Measurements from ENCODE around the gene RNPC3.
A peak's percentile ranks its signal among the peaks of the same experiment; 100 is the strongest.

Gene RNPC3

DNA sequence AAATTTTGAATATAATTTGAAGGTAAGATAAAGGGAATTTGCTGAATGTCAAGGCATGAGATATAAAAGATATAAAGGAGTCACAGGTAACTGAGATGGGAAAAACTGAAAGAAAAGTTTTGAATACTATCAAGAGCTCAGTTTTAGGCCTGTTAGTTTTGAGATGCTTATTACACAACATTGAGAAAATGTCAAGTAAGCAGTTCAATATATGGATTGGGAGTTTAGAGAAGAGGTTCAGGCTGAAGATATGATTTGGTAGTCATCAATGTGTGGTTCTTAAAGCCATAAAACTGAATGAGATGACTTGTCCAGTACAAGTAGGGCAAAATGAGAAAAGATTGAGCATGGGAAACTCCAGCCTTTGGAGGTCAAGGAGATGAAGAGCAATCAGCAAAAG lies 4.7 kb upstream of the RNPC3 start:
- H3K4me3 ChIP-seq (ENCODE audit: control insufficient read depth, low read depth, low read length), result no peak overlapping the region

DNA sequence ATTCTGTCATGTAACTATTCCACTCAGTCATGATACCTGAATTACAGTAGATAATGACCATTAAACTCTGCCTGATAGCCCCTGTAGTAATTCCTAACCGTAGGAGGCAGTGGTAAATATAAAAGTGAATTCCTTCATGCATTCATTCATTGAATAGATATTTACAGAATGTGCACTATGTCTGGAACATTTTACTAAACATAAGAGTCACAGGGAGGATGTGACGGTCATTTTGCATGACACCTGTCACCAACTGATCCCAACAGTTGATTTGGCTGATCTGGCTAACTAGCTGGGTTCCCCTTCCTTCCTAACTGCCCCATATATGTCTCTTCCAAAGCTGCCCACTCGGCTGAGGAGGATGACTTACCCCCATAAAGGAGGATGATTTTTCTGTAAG lies 2.2 kb upstream of the RNPC3 start:
- no peak for DNase-seq (ENCODE audit: low read depth)
- no peak overlapping the region for H3K4me3 ChIP-seq (ENCODE audit: control insufficient read depth, low read depth, low read length)
- no peak for TF ChIP-seq CTCF (IDR thresholded peaks at IDR 0.05; ENCODE audit: control insufficient read depth, insufficient read depth, low read depth, low read length, missing control alignments)

More for the DNA sequence above, 4.7 kb upstream of the RNPC3 start:
- no peak for TF ChIP-seq CTCF (IDR thresholded peaks at IDR 0.05; ENCODE audit: control insufficient read depth, insufficient read depth, low read depth, low read length, missing control alignments)
- no peak for DNase-seq (ENCODE audit: low read depth)

DNA sequence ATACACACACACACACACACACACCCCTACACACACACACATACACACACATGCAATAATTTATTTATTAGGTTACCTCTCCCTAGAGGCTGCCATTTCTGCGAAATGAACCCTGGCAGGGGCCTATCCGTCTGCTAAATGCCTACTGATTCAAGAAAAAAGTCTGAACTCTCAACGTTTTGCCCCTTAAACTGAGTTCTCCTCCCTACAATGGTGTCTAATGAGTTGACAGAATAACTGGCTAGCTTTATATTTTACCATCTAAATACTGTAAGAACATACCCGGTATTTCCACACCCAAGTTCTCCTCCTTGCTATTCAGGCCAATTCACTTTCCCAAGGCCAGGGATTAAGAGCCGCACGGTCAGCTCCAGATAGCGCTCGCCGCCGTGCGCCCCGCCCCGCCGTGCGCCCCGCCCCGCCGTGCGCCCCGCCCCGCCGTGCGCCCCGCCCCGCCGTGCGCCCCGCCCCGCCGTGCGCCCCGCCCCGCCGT lies 339 bp upstream of the RNPC3 start:
- no peak for DNase-seq (ENCODE audit: low read depth)
- TF ChIP-seq CTCF (IDR thresholded peaks at IDR 0.05; ENCODE audit: control insufficient read depth, insufficient read depth, low read depth, low read length, missing control alignments), result no peak

DNA sequence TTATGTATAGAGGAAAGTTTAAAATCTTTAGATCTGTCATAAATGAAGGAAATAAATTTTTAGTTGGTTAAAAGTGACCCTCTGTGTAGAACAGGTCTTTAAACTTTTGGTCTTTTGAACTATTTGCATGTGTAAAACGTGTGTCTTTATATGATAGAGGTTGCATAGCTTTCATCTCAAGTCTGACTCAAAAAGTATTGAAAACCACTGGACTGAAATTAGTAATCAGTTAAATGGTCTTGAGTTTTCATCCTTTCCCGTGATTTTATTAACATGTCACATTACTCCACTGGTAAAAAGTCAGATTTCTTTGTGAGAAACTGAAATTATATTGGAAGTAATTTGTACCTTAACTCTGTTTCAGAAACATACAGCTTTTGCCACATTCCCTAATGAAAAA lies 1.8 kb downstream of the RNPC3 start:
- TF ChIP-seq CTCF (IDR thresholded peaks at IDR 0.05; ENCODE audit: control insufficient read depth, insufficient read depth, low read depth, low read length, missing control alignments), result no peak
- DNase-seq (ENCODE audit: low read depth), result no peak
- H3K4me3 ChIP-seq (ENCODE audit: control insufficient read depth, low read depth, low read length), result no peak overlapping the region

More for the DNA sequence above, 339 bp upstream of the RNPC3 start:
- peak overlapping the region; percentile 28 for H3K4me3 ChIP-seq (ENCODE audit: control insufficient read depth, low read depth, low read length)

GRCh38 chr1:103529746-103530145 lies 4.2 kb downstream of the RNPC3 start:
- no peak for TF ChIP-seq CTCF (IDR thresholded peaks at IDR 0.05; ENCODE audit: control insufficient read depth, insufficient read depth, low read depth, low read length, missing control alignments)
- H3K4me3 ChIP-seq (ENCODE audit: control insufficient read depth, low read depth, low read length), result no peak overlapping the region
- no peak for DNase-seq (ENCODE audit: low read depth)

- no peak for DNase-seq (ENCODE audit: low read depth)
- H3K4me3 ChIP-seq (ENCODE audit: control insufficient read depth, low read depth, low read length), result no peak overlapping the region
- no peak for TF ChIP-seq CTCF (IDR thresholded peaks at IDR 0.05; ENCODE audit: control insufficient read depth, insufficient read depth, low read depth, low read length, missing control alignments)
These were observed 12.7 kb downstream of the RNPC3 start for GRCh38 chr1:103538226-103538625.

DNA sequence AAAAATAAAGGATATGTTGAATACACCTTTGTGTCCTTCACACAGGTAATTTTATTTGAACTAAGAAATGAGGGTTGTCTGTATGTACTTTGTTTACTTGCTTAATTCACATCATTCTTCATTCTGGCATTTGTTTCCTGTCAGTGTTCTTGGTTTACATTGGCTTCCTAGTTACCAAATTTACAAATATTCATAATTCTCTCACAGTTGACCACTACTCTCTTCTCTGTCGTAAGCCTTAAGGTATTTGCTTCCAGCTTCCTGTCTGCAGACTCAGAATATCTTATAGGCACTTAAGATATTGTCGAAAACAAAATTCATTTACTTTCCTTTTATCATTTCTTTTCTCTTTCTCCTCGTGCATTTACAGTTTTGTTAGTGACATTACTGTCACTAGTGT lies 15.9 kb downstream of the RNPC3 start:
- no peak for TF ChIP-seq CTCF (IDR thresholded peaks at IDR 0.05; ENCODE audit: control insufficient read depth, insufficient read depth, low read depth, low read length, missing control alignments)
- H3K4me3 ChIP-seq (ENCODE audit: control insufficient read depth, low read depth, low read length), result no peak overlapping the region
- DNase-seq (ENCODE audit: low read depth), result no peak

All from AG09309 (cell line).